HG03354 (cell line): ENCODE measurements around the gene ABHD12B.

Experiments used
- ATAC-seq: cut with Tn5 transposase; IDR thresholded peaks from one replicate; pipeline ENCODE4 v1.9.1; 2021; ENCODE audit warnings: mild to moderate bottlenecking; ENCODE audit not compliant: unreplicated experiment, poor library complexity, severe bottlenecking

The ABHD12B gene, protein sequence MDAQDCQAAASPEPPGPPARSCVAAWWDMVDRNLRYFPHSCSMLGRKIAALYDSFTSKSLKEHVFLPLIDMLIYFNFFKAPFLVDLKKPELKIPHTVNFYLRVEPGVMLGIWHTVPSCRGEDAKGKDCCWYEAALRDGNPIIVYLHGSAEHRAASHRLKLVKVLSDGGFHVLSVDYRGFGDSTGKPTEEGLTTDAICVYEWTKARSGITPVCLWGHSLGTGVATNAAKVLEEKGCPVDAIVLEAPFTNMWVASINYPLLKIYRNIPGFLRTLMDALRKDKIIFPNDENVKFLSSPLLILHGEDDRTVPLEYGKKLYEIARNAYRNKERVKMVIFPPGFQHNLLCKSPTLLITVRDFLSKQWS

DNA sequence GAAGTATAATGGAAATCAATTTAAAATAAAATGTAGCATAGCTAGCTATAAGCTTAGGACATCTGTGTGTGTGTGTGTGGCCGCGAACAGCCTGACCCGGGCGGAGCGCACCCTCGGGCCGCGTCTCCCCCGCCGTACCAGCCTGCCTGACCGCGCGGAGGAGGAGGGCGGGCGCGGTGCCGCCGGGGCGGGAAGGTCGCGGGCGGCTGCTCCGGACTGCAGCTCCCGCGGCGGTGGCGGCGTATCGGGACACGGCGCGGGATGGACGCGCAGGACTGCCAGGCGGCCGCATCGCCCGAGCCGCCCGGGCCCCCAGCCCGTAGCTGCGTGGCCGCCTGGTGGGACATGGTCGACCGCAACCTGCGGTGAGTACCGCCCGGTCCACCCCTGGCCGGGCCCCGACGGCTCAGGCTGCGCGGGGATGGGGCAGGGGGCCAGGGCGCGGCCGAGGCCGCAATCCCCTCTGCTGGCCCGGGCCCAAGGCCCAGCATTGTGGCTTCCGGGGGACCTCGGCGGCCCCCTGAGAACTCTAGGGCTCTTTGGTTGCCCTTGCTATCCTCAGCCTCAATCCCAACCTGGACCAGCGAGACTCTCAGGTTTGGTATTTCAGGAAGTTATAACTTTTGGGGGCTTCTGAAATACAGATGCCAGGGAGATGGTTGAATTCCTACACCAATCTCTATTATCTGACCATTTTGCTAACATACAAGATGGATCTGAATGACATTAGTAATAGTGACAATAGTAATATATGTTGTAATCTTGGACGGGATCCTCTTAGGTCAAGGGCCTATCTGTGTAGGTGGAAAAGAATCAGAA lies at the start of gene ABHD12B:
Gene ABHD12B, plus strand, starts transcription at position 140 of the 819 bp plus-strand sequence. Its CDS starts 122 bp downstream, at position 262.
- ATAC-seq = no peak

DNA sequence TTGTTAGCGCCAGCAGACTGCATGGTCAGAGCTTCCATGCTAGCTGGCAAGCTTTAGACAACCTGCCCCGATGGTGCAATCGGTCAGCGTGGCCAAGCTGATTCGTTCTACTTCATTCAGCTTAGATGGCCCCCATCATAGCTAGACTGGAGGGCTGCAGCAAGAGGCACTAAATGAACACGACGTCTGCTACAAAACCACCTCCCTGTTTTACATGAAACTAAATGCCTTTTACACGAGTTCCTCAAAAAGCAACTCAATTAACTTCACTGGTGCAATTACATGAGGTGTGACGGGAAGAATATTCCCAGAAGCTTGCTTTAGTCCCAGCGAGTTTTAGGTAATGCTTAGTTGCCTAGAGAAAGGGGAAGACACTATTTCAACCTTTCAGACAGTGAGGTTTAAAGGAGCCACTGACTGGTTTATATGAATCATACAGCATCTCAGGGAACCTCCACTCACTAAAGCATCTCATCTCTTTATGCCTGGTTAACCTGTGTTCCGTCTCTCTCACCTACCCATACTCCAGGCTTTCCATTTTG lies 49.3 kb upstream of the ABHD12B start:
- no peak for ATAC-seq

GRCh38 chr14:50823051-50823761 lies 48.6 kb upstream of the ABHD12B start:
- peak; percentile 35 for ATAC-seq

DNA sequence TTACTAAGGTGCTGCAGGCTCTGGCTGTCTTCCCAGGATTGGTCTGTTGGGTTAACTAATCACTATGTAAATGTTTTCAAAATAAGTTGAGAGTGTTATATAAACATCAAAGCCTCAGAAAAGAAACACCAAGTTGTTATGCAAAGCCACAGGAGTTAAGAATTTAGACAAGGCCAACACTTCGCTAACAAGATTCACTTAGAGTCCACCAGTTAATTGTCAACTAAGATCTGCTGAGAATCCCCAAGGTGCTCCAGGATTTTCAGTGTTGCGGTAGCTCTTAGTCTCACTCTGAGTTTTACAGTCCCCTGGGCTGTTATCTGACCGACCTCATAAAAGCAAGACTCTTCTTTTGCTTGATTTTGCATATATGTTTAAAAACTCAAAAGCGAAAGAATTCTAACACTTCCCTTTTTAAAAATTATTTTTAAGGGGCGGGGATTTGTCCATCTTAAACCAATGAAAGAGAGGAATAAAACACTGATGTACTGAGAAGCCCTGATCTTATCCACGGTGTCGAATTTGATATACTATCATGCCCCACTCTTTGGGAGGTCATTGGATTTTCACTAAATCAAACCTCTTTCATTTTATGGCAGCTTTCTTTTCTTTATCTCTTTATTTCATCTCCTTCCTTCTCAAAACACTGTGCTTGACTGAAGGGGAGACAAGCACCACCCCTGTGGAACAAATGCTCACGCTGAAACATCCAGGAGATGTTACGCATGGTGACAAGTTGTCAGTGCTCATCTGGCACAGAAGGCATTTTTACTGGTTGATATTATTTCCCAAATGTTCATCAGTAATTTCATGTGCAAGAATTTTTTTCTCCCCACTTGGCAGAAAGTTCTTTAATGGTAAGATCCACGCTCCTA lies 47.9 kb upstream of the ABHD12B start:
- peak; percentile 83 for ATAC-seq

GRCh38 chr14:50825307-50825706 lies 46.5 kb upstream of the ABHD12B start:
- no peak for ATAC-seq

DNA sequence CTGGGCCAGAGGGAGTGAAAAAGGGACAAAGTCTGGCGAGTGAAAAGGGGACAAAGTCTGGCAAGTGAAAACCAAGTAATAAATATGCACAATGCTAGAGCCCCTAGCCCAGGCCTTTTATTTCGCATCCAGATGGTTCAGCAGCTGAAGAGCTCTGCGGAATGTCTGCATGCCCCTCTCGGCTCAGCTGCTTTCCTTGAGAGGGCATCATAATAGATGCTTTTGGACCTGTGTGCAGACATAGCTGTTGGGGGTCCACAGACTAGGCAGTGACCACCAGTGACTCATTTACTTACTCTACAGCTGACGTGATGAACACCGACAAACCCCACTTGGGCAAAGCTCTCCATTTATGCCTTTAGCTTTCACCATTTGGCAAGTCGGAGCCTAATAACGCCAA lies 45.2 kb upstream of the ABHD12B start:
- no peak for ATAC-seq

GRCh38 chr14:50828721-50829488 lies 42.9 kb upstream of the ABHD12B start:
- no peak for ATAC-seq

GRCh38 chr14:50829489-50830043 lies 42.3 kb upstream of the ABHD12B start:
- no peak for ATAC-seq

DNA sequence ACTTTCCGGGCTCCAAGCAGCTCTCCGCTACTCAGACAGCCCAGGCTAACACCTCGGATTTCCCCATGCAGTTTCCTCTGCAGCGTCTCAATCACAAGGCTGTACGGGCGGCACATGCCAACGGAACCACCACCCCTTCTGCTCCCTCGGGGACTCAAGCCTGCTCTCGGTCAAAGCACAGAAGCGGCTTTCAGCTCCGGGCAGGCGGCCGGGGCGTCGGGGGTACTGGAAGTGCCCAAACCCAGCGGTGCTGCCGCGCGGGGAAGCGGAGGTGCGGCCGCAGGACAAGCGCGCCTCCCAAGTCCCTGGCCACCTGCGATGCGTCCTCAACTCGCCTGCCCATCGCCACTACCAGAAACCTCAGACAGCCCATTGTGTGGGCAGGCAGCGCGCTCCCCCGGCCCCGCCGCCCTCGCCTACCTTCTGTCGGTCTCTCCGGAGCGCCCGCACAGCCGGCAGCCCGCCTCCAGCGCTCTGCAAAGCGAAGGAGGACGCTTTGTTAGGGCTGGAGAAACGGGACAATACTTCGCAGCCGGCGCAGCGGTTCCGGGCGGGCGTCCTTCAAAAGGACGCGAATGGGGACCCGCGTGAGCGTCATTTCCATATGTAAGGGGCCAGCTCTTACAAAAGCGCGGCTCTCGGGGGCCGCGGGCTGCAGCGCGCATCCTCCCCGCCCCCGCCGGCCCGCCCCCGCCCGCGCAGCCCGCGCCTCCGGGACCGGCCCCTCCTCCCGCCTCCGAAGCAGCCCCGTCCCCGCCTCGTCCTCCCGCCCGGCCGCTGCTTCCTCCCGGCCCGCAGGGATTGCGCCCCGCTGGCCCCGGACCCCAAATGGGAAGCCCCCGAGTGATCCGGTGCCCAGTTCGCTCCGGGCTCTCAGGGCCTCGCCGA lies 41.6 kb upstream of the ABHD12B start:
- peak; percentile 45 for ATAC-seq

DNA sequence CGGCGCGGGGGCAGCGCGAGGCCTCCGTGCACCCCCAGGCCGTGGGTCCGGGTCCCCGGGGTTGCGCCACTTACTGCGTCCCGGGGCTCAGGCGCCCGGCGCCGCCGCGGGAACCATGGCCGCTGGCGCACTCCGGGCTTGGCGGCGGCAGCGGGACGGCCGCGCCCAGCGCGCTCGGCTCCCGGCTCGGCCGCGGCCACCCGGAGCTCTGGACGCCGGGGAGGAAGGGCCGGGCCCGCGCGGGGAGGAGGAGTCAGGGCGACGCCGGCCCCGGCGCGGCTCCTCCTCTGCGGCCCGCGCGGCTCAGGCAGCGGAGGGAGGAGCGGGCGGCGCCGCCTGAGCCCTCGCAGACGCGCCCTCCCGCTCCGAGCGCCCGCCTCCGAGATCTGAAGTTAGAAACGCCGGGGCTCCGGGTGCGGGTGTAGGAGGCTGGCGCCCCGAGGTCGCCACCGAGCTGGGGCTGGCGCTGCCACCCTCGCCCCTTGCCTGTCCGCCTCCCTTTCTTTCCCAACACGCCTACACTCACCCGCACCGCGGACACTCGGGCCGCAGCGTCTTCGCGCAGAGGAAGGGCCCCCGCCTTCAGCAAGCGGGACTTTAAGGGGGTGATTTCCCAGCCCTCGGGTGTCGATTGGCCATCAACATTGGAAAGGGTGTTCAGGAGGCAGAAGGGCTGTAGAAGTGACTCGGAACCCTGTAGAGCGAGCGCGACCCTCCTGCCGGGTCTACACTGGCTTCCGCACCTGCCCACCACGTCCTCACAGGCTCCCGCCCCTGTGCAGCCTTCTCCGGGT lies 40.7 kb upstream of the ABHD12B start, which contains the start of gene NIN:
Gene NIN, minus strand, starts transcription at position 231 of the 794 bp plus-strand sequence. CDS start 9,106 bp downstream, outside the sequence.
- peak; percentile 85 for ATAC-seq

GRCh38 chr14:50831726-50832168 lies 40.1 kb upstream of the ABHD12B start:
- ATAC-seq = no peak

- ATAC-seq = no peak
These were observed 38.8 kb upstream of the ABHD12B start for GRCh38 chr14:50832935-50833630.

GRCh38 chr14:50834802-50835276 lies 37.0 kb upstream of the ABHD12B start:
- no peak for ATAC-seq

GRCh38 chr14:50835280-50835679 lies 36.6 kb upstream of the ABHD12B start:
- ATAC-seq = peak; percentile 17

- ATAC-seq = no peak
These were observed 35.3 kb upstream of the ABHD12B start for GRCh38 chr14:50836515-50836914.
